ENCODE results near the gene HNF4A. TPM values are rescaled to one million over a fixed set of nuclear protein-coding genes. Genes with fewer than 3 reads are reported as not detected.

Gene HNF4A
- total and polyA plus RNA-seq, 2 experiments from 2014 or later = 0.09 TPM; not detected in 1

DNA sequence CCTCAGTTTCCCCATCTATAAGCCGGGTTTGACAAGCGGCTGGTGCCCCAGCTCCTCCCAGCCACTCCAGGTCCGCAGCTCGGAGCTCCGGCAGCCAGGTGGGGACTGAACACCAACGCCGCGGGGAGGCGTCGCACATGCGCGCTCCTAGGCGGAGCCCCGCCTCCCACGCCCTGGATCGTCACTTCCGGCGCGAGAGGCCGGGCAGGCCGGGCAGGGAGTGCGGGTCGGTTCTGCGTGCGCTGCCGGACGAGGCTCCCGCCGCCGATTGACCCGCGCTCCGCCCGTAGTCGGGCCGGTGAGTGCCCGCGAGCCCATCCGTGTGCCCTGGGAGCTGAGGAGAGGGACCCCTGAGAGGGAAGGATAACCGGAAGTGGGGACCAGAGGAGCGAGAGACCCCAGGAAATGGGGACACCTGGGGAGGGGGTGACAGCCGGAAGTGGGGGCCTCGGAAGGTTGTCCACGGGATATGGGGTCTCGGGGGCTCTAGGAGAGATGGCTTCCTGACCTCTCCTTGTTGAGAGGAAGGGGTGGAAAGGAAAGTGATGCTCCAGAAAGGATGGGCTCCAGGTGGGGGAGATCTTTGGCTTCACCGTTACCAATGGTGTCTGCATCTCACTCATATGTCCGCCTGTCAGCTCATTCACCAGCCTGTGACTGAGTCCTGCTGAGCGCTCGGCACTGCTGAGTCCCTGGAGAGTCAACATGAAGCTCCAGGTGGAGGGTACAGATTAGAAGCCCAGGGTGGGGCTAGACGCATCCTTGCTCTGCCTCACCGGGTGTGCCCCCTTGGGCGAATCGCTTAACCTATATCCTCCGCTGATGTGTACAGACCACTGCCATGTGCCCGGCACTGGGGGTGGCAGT, 120.4 kb downstream of the HNF4A start, which contains the start of gene TTPAL:
TSS of gene TTPAL (plus strand) at position 181 of the 867 bp plus-strand sequence. CDS start 4,126 bp downstream, outside the sequence.
- peak within 1 kb of the TSS; percentile 72 for H3K4me3 ChIP-seq
- no peaks in the 10 kb centered on the region for H3K4me1 ChIP-seq (ENCODE audit: low read depth)
- TF ChIP-seq, protein P1, sequence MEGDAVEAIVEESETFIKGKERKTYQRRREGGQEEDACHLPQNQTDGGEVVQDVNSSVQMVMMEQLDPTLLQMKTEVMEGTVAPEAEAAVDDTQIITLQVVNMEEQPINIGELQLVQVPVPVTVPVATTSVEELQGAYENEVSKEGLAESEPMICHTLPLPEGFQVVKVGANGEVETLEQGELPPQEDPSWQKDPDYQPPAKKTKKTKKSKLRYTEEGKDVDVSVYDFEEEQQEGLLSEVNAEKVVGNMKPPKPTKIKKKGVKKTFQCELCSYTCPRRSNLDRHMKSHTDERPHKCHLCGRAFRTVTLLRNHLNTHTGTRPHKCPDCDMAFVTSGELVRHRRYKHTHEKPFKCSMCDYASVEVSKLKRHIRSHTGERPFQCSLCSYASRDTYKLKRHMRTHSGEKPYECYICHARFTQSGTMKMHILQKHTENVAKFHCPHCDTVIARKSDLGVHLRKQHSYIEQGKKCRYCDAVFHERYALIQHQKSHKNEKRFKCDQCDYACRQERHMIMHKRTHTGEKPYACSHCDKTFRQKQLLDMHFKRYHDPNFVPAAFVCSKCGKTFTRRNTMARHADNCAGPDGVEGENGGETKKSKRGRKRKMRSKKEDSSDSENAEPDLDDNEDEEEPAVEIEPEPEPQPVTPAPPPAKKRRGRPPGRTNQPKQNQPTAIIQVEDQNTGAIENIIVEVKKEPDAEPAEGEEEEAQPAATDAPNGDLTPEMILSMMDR (IDR thresholded peaks at IDR 0.05; ENCODE audit: low read depth, low read length) = peak; percentile 36
- peak; percentile 89 to 94 for DNase-seq (ENCODE audit: low read depth in 1 of 2, low spot score in 1 of 2)
- peak within 1 kb of the TSS; percentile 72 for H3K27ac ChIP-seq
- no peaks in the 10 kb centered on the region for H3K9me3 ChIP-seq (ENCODE audit: low read depth)
- no peaks in the 10 kb centered on the region for H3K36me3 ChIP-seq
- H3K27me3 ChIP-seq = no peaks in the 10 kb centered on the region

DNA sequence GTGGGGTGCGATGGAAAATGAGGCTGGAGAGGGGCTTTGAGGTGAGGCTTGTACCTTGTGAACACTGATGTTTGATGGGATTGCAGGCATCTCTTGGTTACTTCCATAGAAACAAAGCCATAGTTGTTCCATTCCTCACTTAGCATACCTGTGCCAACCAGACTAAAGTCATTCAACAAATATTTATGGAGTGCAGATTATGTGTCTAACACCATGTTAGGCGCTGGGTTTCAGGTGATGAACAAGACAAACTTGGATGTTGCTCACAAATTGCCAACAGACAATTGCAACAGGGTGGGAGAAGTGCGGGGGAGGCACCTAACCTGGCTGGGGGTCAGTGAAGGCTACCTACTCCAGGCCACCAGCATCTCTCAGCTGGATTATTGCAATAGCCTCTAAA, 121.7 kb downstream of the HNF4A start:
- Histone ChIP-seq H3K27ac (no peak overlapping the region), H3K9me3 (ENCODE audit: low read depth) (no peaks in the 10 kb centered on the region), H3K4me3 (no peak overlapping the region), H3K27me3 (no peaks in the 10 kb centered on the region), H3K36me3 (peaks cover 5% of the 10 kb centered on the region), H3K4me1 (ENCODE audit: low read depth) (no peaks in the 10 kb centered on the region)
- DNase-seq (ENCODE audit: low read depth in 1 of 2, low spot score in 1 of 2) = no peak
- TF ChIP-seq, protein P1 (IDR thresholded peaks at IDR 0.05; ENCODE audit: low read depth, low read length) = no peak

DNA sequence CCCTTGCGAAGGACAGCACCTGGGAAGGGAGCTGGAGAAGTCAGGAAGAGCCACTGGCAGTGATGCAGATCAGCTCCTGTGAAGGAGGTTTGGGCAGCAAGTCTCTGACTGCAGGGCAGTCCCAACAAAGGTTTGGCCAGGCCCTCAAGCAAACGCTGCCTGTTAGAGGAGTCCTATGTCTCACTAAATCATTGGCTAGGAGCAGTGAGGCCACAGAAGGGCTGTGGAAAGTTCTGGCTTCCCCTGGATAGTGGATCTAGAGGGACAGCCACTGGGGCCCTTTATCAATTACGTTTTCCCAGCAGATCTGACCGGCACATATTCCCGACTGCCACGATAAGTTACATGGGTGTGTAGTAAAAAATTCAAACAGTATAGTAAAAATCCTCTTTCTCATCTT, 122.7 kb downstream of the HNF4A start:
- no peaks in the 10 kb centered on the region for H3K27me3 ChIP-seq
- no peak overlapping the region for H3K27ac ChIP-seq
- H3K36me3 ChIP-seq = peaks cover 5% of the 10 kb centered on the region
- H3K4me1 ChIP-seq (ENCODE audit: low read depth) = no peaks in the 10 kb centered on the region
- TF ChIP-seq, protein P1 (IDR thresholded peaks at IDR 0.05; ENCODE audit: low read depth, low read length) = no peak
- H3K4me3 ChIP-seq = no peak overlapping the region
- no peaks in the 10 kb centered on the region for H3K9me3 ChIP-seq (ENCODE audit: low read depth)
- no peak for DNase-seq (ENCODE audit: low read depth in 1 of 2, low spot score in 1 of 2)

DNA sequence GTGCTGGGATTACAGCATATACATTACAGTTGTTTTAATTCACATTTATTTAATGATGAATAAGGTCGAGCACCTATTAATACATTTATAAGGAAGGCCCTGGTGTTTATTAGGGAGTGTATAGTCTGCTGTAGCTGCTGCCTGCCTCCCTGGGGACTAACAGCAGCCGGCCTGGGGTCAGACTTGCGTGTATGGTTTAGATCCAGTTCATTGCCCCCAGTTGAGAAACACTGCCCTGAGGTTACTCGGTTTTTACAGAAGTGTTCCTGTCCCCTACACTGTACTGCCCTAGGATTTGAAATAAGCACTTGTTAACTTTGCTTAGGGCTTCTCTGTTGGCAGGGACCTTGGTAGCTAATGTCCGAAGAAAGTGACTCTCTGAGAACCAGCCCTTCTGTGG, 124.1 kb downstream of the HNF4A start:
- Histone ChIP-seq H3K4me3 (no peak overlapping the region), H3K36me3 (peaks cover 10% of the 10 kb centered on the region), H3K4me1 (ENCODE audit: low read depth) (no peaks in the 10 kb centered on the region), H3K27ac (no peak overlapping the region), H3K27me3 (no peaks in the 10 kb centered on the region), H3K9me3 (ENCODE audit: low read depth) (no peaks in the 10 kb centered on the region)
- no peak for DNase-seq (ENCODE audit: low read depth in 1 of 2, low spot score in 1 of 2)
- TF ChIP-seq, protein P1 (IDR thresholded peaks at IDR 0.05; ENCODE audit: low read depth, low read length) = no peak

DNA sequence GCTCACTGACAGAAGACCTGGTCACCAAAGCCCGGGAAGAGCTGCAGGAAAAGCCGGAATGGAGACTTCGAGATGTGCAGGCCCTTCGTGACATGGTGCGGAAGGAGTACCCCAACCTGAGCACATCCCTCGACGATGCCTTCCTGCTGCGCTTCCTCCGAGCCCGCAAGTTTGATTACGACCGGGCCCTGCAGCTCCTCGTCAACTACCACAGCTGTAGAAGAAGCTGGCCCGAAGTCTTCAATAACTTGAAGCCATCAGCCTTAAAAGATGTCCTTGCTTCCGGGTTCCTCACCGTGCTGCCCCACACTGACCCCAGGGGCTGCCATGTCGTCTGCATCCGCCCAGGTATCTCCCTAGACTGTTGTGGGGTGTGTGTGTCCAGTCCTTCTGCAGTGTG, 124.6 kb downstream of the HNF4A start:
- TF ChIP-seq, protein P1 (IDR thresholded peaks at IDR 0.05; ENCODE audit: low read depth, low read length) = no peak
- no peaks in the 10 kb centered on the region for H3K4me1 ChIP-seq (ENCODE audit: low read depth)
- DNase-seq (ENCODE audit: low read depth in 1 of 2, low spot score in 1 of 2) = no peak
- H3K27me3 ChIP-seq = no peaks in the 10 kb centered on the region
- no peak overlapping the region for H3K4me3 ChIP-seq
- peaks cover 11% of the 10 kb centered on the region for H3K36me3 ChIP-seq
- H3K9me3 ChIP-seq (ENCODE audit: low read depth) = no peaks in the 10 kb centered on the region
- H3K27ac ChIP-seq = no peak overlapping the region

Measured in cardiac muscle cell (in vitro differentiated cells and primary cell).